IPS-18a (cell line): ENCODE data around the gene MIDN.

ENCODE experiments used
- H3K27ac ChIP-seq: one replicate; pipeline ENCODE4 v1.5.1; 2013; ENCODE audit warnings: low read length
- H3K27me3 ChIP-seq: one replicate; pipeline ENCODE4 v1.6.1; 2013; ENCODE audit warnings: mild to moderate bottlenecking, low read length; ENCODE audit not compliant: control insufficient read depth, insufficient read depth
- H3K36me3 ChIP-seq: one replicate; pipeline ENCODE4 v1.6.1; 2013; ENCODE audit warnings: low read depth, low read length; ENCODE audit not compliant: control insufficient read depth
- H3K4me1 ChIP-seq: one replicate; pipeline ENCODE4 v1.6.1; 2013; ENCODE audit warnings: low read depth, low read length; ENCODE audit not compliant: control insufficient read depth
- H3K4me3 ChIP-seq: one replicate; pipeline ENCODE4 v1.5.1; 2013; ENCODE audit warnings: low read length
- H3K9ac ChIP-seq: one replicate; pipeline ENCODE4 v1.6.1; 2013; ENCODE audit warnings: mild to moderate bottlenecking, low read length, moderate library complexity
- H3K9me3 ChIP-seq: one replicate; pipeline ENCODE4 v1.6.1; 2013; ENCODE audit warnings: low read depth, low read length; ENCODE audit not compliant: control insufficient read depth

MIDN gene

DNA sequence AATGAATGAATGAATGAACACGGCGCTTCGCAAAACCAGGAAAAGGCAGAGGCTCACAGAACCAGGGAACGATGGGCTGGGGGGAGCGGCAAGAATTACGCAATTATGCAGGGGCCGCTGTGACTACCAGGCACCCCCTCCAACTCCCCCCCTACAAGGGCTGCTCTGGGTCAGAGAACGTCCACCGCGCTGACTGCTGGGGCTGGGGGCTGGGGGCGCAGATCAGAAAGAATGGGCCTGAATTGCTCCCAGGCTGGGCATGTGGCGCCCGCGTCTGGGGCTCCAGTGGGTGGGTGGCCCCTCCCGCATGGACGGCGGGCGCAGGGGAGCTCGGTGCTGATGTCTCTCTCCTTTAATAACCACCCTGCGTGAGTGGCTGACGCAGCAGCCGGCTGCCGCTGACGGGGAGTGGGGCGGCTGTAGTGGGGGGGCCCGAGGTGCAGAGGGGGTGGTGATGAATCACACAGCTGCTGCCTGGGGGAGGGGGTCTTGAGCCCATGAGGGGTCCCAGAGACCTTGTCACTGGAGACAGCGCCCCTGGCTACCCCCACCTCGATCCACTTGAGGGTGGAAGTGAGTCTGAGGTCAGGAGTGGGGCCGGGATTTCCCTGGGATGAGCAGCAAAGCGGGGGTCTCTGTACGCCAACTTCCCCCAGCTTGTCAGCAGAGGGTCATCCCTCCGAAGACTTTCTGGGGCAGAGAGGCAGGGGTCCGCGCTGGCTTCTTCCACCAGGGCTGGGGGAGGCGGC lies 19.3 kb downstream of the MIDN start:
- Histone ChIP-seq H3K27me3 (peaks cover 12% of the 10 kb centered on the region), H3K36me3 (peaks cover 24% of the 10 kb centered on the region), H3K4me1 (peaks cover 38% of the 10 kb centered on the region), H3K9ac (no peak overlapping the region), H3K4me3 (peak overlapping the region; percentile 48), H3K27ac (no peak overlapping the region), H3K9me3 (no peaks in the 10 kb centered on the region)

DNA sequence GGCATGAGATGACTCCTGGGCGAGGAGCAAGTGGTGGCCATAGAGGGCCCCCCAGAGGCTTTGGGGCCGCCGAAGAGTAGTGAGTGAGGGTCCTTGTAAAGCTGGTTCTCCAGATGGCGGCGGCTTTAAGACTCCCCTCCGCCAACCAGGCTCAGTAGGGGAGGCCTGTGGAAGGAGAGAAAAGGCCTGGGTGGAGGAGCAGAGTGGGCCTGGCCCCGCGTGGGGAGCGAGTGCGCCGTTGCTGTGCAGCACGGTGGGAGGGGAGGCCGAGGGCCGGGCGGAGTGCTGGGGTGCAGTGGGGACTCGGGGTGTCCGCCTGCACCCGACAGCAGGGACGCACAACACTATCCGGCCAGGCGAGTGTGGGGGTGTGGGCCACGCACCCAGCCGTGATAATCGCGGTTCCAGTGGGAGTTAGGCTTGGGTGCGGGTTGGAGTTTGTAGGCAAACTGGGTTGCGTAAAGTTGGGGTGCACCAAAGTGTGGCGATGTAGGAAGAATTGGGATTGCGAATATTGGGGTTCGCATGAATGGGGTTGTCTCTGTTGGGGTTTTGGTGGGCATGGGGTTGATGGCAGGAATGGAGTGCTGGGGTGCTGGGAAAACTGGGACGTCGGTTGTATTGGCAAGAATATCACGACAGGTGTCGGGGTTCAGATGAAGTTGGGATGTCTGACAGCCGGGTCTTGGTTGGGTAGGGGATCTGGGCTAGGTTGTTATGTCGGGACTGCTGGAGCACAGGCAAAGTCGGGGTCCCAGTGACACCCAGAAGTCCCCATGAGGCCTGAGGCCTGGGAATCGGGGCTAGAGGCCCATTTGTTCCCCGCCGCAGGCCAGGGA lies 20.1 kb downstream of the MIDN start:
- Histone ChIP-seq H3K27ac (no peak overlapping the region), H3K9ac (no peak overlapping the region), H3K4me3 (peak overlapping the region; percentile 29), H3K36me3 (peaks cover 32% of the 10 kb centered on the region), H3K9me3 (no peaks in the 10 kb centered on the region), H3K27me3 (peaks cover 12% of the 10 kb centered on the region), H3K4me1 (peaks cover 33% of the 10 kb centered on the region)

DNA sequence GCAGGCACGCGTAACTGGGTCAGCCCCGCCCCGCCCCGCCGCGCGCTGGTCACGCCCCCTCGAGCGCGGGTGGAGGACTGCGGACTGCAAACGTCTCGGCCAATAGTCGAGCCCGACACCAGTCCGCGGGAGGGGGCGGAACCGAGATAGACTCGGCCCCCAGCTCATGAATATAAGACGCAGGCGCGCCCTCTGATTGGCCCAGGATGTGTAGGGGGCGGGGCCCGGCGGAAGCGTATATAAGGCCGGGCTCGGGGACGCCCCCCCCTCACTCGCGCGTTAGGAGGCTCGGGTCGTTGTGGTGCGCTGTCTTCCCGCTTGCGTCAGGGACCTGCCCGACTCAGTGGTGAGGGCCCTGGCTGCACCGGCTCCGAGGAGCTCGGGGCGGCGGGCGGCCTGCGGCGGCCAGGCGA lies 20.7 kb downstream of the MIDN start, which contains the start of gene CIRBP:
Gene CIRBP, plus strand, starts transcription at position 268 of the 413 bp plus-strand sequence. CDS start 1,602 bp downstream, outside the sequence.
- H3K4me1 ChIP-seq, result peaks cover 38% of the 10 kb centered on the region

DNA sequence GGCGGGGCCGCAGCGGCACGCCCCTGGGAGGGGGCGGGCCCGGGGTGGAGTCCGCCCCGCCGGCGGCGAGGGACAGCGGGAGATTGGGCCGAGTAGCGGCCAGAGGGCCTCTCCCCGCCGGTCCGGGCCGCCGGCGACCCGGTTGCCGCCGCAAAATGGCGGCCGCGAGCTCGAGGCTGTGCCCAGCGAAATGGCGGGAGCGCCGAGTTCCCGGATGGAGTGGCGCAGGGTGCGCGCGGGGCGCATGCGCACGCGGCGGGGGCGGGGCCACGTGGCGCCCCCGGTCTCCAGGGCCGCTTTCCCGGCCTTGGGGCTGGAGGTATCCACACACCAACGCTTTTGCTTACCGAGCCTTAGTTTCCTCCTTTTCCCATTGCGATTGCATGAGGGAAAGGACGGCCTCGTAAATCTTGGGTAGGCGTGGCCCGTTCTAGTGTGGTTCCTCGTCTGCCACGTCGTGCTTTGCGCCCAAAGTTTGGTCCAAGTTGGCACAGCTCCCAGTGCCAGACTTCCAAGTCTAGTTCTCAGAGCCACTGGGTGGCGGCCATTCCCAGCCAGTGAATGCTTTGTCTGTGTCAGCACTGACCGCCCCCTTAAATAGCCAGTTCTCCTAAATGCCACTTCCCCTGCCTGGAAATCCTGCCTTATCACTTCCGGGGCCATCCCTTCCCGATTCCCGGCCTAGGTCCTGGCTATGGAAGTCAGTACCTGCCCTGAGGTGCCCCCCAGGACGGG lies 21.3 kb downstream of the MIDN start:
- Histone ChIP-seq H3K4me1 (peaks cover 35% of the 10 kb centered on the region), H3K9me3 (no peaks in the 10 kb centered on the region)

More for the DNA sequence above, 20.7 kb downstream of the MIDN start, which contains the start of gene CIRBP:
- Histone ChIP-seq H3K4me3 (peak within 1 kb of the TSS; percentile 89), H3K9ac (peak within 1 kb of the TSS; percentile 97), H3K27me3 (peaks cover 12% of the 10 kb centered on the region), H3K36me3 (peaks cover 39% of the 10 kb centered on the region), H3K9me3 (no peaks in the 10 kb centered on the region), H3K27ac (peak within 1 kb of the TSS; percentile 87)

DNA sequence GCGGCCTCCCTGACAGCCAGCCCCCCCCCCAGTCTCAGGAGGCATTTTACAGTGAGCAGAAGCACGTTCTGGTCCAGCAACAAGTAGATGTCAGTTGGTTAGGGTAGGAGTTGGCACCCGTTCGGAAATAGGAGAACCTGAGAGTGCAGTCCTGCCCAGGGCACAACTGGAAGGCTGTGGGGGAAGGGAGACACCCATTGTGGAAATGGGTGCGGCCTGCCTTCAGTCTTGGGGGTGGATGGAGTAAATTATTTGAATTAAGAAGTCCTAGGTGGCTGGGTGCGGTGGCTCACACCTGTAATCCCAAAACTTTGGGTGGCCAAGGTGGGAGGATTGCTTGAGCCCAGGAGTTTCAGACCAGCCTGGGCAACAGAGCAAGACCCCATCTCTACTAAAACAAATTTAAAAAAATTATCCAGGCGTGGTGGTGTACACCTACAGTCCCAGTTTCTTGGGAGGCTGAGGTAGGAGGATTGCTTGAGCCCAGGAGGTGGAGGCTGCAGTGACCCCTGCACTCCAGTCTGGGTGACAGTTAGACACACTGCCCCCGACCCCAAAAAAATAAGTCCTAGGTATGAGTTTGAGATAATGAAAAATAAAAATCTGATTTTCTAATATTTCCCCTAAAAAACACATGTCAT lies 21.9 kb downstream of the MIDN start:
- Histone ChIP-seq H3K4me3 (peak overlapping the region; percentile 89), H3K4me1 (peaks cover 28% of the 10 kb centered on the region), H3K27ac (peak overlapping the region; percentile 87), H3K36me3 (peaks cover 46% of the 10 kb centered on the region), H3K9ac (peak overlapping the region; percentile 97), H3K27me3 (peaks cover 12% of the 10 kb centered on the region), H3K9me3 (no peaks in the 10 kb centered on the region)

More for the DNA sequence above, 21.3 kb downstream of the MIDN start:
- H3K9ac ChIP-seq, result peak overlapping the region; percentile 97
- H3K36me3 ChIP-seq, result peaks cover 44% of the 10 kb centered on the region
- peak overlapping the region; percentile 87 for H3K27ac ChIP-seq
- H3K4me3 ChIP-seq, result peak overlapping the region; percentile 89
- H3K27me3 ChIP-seq, result peaks cover 12% of the 10 kb centered on the region

DNA sequence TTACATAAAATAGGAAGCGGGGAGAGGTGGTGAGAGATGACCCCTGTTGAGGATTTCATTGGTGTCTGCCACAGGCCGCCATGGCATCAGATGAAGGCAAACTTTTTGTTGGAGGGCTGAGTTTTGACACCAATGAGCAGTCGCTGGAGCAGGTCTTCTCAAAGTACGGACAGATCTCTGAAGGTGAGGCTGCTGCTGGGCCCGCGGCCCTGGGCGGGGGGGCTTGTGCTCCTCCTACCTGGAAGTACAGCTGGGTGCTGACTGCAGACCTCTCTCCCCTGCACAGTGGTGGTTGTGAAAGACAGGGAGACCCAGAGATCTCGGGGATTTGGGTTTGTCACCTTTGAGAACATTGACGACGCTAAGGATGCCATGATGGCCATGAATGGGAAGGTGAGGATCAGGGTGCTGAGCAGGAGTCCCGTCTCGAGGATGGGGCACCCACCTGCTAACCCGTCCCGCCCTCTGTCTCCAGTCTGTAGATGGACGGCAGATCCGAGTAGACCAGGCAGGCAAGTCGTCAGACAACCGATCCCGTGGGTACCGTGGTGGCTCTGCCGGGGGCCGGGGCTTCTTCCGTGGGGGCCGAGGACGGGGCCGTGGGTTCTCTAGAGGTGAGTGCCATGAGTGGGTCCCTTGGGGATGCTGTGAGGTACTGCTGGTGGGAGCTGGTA lies 22.6 kb downstream of the MIDN start:
- peak overlapping the region; percentile 97 for H3K9ac ChIP-seq
- H3K36me3 ChIP-seq, result peaks cover 46% of the 10 kb centered on the region
- H3K27me3 ChIP-seq, result peaks cover 12% of the 10 kb centered on the region
- no peak overlapping the region for H3K27ac ChIP-seq
- peaks cover 25% of the 10 kb centered on the region for H3K4me1 ChIP-seq
- H3K9me3 ChIP-seq, result no peaks in the 10 kb centered on the region
- H3K4me3 ChIP-seq, result peak overlapping the region; percentile 89

DNA sequence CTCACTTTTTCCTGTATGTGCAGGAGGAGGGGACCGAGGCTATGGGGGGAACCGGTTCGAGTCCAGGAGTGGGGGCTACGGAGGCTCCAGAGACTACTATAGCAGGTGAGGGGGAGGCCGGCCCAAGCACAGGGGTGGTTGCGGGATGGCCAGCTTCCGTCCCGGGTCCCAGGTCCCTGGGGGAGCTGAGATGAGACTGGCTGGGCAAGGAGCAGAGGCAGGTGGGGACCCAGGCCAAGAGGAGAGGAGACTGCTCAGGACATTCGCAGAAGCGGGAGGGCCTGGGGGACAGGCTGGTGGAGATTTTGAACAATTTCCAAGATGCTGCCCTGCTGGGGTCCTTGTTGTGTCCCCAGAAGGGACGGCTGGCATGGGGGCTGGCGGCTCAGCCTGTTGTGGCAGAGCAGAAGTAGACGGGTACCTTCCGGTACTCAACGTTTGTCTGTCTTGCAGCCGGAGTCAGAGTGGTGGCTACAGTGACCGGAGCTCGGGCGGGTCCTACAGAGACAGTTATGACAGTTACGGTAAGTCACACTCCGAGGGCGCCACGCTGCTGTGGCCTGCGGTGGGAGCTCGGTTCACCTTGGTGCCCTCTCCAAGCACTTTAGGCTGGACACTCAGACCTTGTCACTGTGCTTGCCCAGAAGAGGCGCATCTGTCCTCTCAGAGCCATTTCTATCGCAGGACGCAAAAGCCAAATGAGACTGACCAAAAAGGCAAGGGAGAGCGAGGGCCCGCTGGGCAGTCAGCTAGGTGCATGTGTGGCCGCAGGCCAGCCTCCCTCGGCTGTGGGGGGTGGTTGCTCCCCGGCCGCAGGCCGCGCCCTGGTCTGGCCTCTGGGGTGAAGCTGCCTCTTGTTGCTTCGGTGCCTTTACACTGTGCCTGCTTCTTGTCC lies 23.4 kb downstream of the MIDN start:
- Histone ChIP-seq H3K4me3 (no peak overlapping the region), H3K9me3 (no peaks in the 10 kb centered on the region), H3K9ac (no peak overlapping the region), H3K36me3 (peaks cover 46% of the 10 kb centered on the region), H3K27me3 (peaks cover 12% of the 10 kb centered on the region), H3K4me1 (peaks cover 24% of the 10 kb centered on the region), H3K27ac (no peak overlapping the region)

DNA sequence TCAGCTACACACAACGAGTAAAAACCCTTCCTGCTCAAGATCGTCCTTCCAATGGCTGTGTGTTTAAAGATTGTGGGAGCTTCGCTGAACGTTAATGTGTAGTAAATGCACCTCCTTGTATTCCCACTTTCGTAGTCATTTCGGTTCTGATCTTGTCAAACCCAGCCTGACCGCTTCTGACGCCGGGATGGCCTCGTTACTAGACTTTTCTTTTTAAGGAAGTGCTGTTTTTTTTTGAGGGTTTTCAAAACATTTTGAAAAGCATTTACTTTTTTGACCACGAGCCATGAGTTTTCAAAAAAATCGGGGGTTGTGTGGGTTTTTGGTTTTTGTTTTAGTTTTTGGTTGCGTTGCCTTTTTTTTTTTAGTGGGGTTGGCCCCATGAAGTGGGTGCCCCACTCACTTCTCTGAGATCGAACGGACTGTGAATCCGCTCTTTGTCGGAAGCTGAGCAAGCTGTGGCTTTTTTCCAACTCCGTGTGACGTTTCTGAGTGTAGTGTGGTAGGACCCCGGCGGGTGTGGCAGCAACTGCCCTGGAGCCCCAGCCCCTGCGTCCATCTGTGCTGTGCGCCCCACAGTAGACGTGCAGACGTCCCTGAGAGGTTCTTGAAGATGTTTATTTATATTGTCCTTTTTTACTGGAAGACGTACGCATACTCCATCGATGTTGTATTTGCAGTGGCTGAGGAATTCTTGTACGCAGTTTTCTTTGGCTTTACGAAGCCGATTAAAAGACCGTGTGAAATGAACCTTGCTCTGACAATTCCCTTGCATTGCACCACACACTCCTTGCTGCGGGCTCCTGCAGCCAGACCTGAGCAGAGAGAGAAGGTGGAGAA lies 24.3 kb downstream of the MIDN start:
- no peaks in the 10 kb centered on the region for H3K9me3 ChIP-seq
- H3K4me1 ChIP-seq, result peaks cover 23% of the 10 kb centered on the region
- H3K27ac ChIP-seq, result no peak overlapping the region
- H3K27me3 ChIP-seq, result peaks cover 5% of the 10 kb centered on the region
- peaks cover 46% of the 10 kb centered on the region for H3K36me3 ChIP-seq
- no peak overlapping the region for H3K4me3 ChIP-seq
- no peak overlapping the region for H3K9ac ChIP-seq

DNA sequence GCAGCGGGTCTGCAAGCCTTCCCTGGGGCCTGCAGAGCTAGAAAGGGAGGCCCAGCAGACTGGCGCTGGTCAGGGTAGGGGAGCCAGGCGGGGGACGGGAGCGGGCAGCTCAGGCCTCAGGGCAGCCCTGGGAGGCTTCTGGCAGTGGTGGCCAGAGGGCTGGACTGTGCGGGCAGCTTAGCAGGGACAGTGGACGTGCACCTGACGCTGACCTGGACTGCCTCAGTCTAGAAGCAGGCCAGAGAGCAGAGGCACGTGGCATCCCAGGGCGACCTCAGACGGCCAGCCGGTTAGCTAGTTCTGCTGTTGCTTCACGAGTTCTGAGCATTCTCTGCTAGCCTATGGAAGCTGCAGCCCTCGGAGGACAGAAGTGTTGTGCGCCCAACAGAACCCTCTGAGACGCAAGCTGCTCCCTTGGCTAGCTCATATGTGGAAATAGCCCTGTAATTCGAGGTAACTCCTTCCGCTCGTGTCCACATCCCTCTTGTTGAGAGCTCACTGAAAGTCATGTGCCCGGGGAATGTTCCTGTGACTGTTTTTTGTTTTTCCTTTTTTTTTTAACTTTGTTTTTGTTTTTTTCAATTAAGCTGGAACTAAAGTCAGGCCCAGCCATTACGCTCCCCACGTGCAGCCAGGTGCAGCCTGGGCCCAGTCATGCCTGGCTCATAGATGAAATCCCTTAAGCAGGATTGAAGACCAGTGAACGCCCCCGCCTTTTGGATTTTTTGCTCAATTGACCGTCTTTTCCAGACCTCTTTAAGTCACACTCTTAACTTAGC lies 25.1 kb downstream of the MIDN start:
- Histone ChIP-seq H3K27me3 (no peaks in the 10 kb centered on the region), H3K36me3 (peaks cover 46% of the 10 kb centered on the region), H3K4me1 (peaks cover 15% of the 10 kb centered on the region), H3K27ac (no peak overlapping the region), H3K9me3 (no peaks in the 10 kb centered on the region), H3K9ac (no peak overlapping the region), H3K4me3 (no peak overlapping the region)
